Measurements from ENCODE around the gene JDP2. TPM values are rescaled to one million over a fixed set of nuclear protein-coding genes. Genes with fewer than 3 reads are reported as not detected.

JDP2 gene
- total and polyA plus RNA-seq, 2 experiments from 2014 or later: 12.5 to 22.0 TPM

- H3K4me3 ChIP-seq: no peak overlapping the region
- TF ChIP-seq, protein P1, sequence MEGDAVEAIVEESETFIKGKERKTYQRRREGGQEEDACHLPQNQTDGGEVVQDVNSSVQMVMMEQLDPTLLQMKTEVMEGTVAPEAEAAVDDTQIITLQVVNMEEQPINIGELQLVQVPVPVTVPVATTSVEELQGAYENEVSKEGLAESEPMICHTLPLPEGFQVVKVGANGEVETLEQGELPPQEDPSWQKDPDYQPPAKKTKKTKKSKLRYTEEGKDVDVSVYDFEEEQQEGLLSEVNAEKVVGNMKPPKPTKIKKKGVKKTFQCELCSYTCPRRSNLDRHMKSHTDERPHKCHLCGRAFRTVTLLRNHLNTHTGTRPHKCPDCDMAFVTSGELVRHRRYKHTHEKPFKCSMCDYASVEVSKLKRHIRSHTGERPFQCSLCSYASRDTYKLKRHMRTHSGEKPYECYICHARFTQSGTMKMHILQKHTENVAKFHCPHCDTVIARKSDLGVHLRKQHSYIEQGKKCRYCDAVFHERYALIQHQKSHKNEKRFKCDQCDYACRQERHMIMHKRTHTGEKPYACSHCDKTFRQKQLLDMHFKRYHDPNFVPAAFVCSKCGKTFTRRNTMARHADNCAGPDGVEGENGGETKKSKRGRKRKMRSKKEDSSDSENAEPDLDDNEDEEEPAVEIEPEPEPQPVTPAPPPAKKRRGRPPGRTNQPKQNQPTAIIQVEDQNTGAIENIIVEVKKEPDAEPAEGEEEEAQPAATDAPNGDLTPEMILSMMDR (IDR thresholded peaks at IDR 0.05; ENCODE audit: low read depth, low read length): no peak
- no peaks in the 10 kb centered on the region for H3K27me3 ChIP-seq
- H3K36me3 ChIP-seq: no peaks in the 10 kb centered on the region
- no peaks in the 10 kb centered on the region for H3K9me3 ChIP-seq (ENCODE audit: low read depth)
- DNase-seq (ENCODE audit: low read depth in 1 of 2, low spot score in 1 of 2): no peak
- H3K4me1 ChIP-seq (ENCODE audit: low read depth): peaks cover 7% of the 10 kb centered on the region
- no peak overlapping the region for H3K27ac ChIP-seq
Observed at GRCh38 chr14:75461303-75461702, 33.5 kb downstream of the JDP2 start.

- H3K9me3 ChIP-seq (ENCODE audit: low read depth): no peaks in the 10 kb centered on the region
- H3K27me3 ChIP-seq: no peaks in the 10 kb centered on the region
- H3K36me3 ChIP-seq: no peaks in the 10 kb centered on the region
Observed at GRCh38 chr14:75461755-75462349, 34.0 kb downstream of the JDP2 start.

GRCh38 chr14:75464626-75465025 is 36.8 kb downstream of the JDP2 start:
- Histone ChIP-seq H3K9me3 (ENCODE audit: low read depth) (no peaks in the 10 kb centered on the region), H3K27me3 (no peaks in the 10 kb centered on the region), H3K4me1 (ENCODE audit: low read depth) (no peaks in the 10 kb centered on the region), H3K4me3 (no peak overlapping the region), H3K36me3 (no peaks in the 10 kb centered on the region), H3K27ac (no peak overlapping the region)
- no peak for DNase-seq (ENCODE audit: low read depth in 1 of 2, low spot score in 1 of 2)
- TF ChIP-seq, protein P1 (IDR thresholded peaks at IDR 0.05; ENCODE audit: low read depth, low read length): no peak

More at GRCh38 chr14:75461755-75462349, 34.0 kb downstream of the JDP2 start:
- no peak for DNase-seq (ENCODE audit: low read depth in 1 of 2, low spot score in 1 of 2)
- Histone ChIP-seq H3K27ac (no peak overlapping the region), H3K4me3 (no peak overlapping the region), H3K4me1 (ENCODE audit: low read depth) (peaks cover 6% of the 10 kb centered on the region)
- TF ChIP-seq, protein P1 (IDR thresholded peaks at IDR 0.05; ENCODE audit: low read depth, low read length): no peak

GRCh38 chr14:75467763-75468162 is 39.9 kb downstream of the JDP2 start:
- Histone ChIP-seq H3K36me3 (no peaks in the 10 kb centered on the region), H3K4me3 (no peak overlapping the region), H3K4me1 (ENCODE audit: low read depth) (no peaks in the 10 kb centered on the region), H3K27me3 (no peaks in the 10 kb centered on the region), H3K27ac (no peak overlapping the region), H3K9me3 (ENCODE audit: low read depth) (no peaks in the 10 kb centered on the region)
- DNase-seq (ENCODE audit: low read depth in 1 of 2, low spot score in 1 of 2): no peak
- TF ChIP-seq, protein P1 (IDR thresholded peaks at IDR 0.05; ENCODE audit: low read depth, low read length): no peak

DNA sequence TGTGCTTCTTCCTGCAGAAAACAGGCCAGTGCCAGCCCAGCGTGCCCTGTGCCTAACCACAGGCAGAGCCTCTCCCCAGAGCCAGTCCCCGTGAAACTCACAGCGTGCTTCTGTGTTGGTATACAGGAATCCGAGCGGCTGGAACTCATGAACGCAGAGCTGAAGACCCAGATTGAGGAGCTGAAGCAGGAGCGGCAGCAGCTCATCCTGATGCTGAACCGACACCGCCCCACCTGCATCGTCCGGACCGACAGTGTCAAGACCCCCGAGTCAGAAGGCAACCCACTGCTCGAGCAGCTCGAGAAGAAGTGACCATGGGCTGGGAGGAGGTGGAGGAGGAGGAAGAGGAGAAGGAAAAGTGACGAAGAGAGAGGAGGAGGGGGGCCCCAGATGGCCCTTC is 41.3 kb downstream of the JDP2 start:
- Histone ChIP-seq H3K36me3 (no peaks in the 10 kb centered on the region), H3K27ac (no peak overlapping the region), H3K4me3 (no peak overlapping the region), H3K4me1 (ENCODE audit: low read depth) (no peaks in the 10 kb centered on the region), H3K27me3 (no peaks in the 10 kb centered on the region), H3K9me3 (ENCODE audit: low read depth) (no peaks in the 10 kb centered on the region)
- no peak for DNase-seq (ENCODE audit: low read depth in 1 of 2, low spot score in 1 of 2)
- TF ChIP-seq, protein P1 (IDR thresholded peaks at IDR 0.05; ENCODE audit: low read depth, low read length): no peak
